Activated CD8-positive, alpha-beta T cell treated with anti-CD3 and anti-CD28 coated beads for 36 hours (primary cell): ENCODE data around the gene KCNJ12. TPM values are rescaled to one million over a fixed set of nuclear protein-coding genes. Genes with fewer than 3 reads are reported as not detected.

ENCODE experiments used
- ATAC-seq: fragments of 200-7000 bp; cut with Tn5 transposase; one replicate; pipeline ENCODE4 v1.10.0; 2021; ENCODE audit warnings: mild to moderate bottlenecking, moderate library complexity
- CTCF ChIA-PET: fragments of 350-600 bp; sonication (Branson Sonifier 250); formaldehyde crosslinking; loops from one replicate; lab custom pipeline; 2021; ENCODE audit warnings: antibody characterized with exemption; lab: Charles Lee
- POLR2A ChIA-PET: fragments of 350-600 bp; sonication (Branson Sonifier 250); formaldehyde crosslinking; loops from one replicate; lab custom pipeline; 2021; ENCODE audit warnings: antibody characterized with exemption; lab: Charles Lee
- DNase-seq: peaks from one replicate; pipeline ENCODE4 v3.0.0-alpha.2; 2020
- H3K27ac Mint-ChIP-seq: one replicate; pipeline ENCODE4 v1.8.0; 2021; ENCODE audit warnings: mild to moderate bottlenecking, mixed read lengths
- H3K27me3 Mint-ChIP-seq: one replicate; pipeline ENCODE4 v1.8.0; 2021; ENCODE audit warnings: mixed read lengths
- H3K36me3 Mint-ChIP-seq: one replicate; pipeline ENCODE4 v1.8.0; 2021; ENCODE audit warnings: low read depth, mixed read lengths
- H3K4me1 Mint-ChIP-seq: one replicate; pipeline ENCODE4 v1.8.0; 2021; ENCODE audit warnings: low read depth, mixed read lengths
- H3K4me3 Mint-ChIP-seq: one replicate; pipeline ENCODE4 v1.8.0; 2021; ENCODE audit warnings: mild to moderate bottlenecking, moderate library complexity, mixed read lengths
- H3K9me3 Mint-ChIP-seq: one replicate; pipeline ENCODE4 v1.8.0; 2021; ENCODE audit warnings: mixed read lengths
- intact Hi-C: fragments of 100-400 bp; cut with micrococcal nuclease; formaldehyde crosslinking; loops from one replicate; pipeline ENCODE4 v1.10.0; 2022
- total RNA-seq, 2 experiments: library from RNA; stranded (reverse); gene quantifications; one replicate each; pipeline ENCODE4 v1.2.3, GENCODE V29; 2021
- TF ChIP-seq, protein P1 (sequence below): fragments of 200-600 bp; IDR thresholded peaks from one replicate; pipeline ENCODE4 v1.8.0; 2022; ENCODE audit warnings: antibody characterized with exemption, mild to moderate bottlenecking

The KCNJ12 gene
- total RNA-seq, 2 experiments from 2014 or later, result not detected

GRCh38 chr17:21357281-21357680, 18.9 kb upstream of the KCNJ12 start:
- DNase-seq (no peak), ATAC-seq (no peak)
- intact Hi-C loops, result no loop called here
- no peaks in the 10 kb centered on the region for H3K36me3 Mint-ChIP-seq
- H3K27me3 Mint-ChIP-seq, result no peaks in the 10 kb centered on the region
- H3K4me3 Mint-ChIP-seq, result no peak overlapping the region
- no peaks in the 10 kb centered on the region for H3K9me3 Mint-ChIP-seq
- H3K4me1 Mint-ChIP-seq, result no peaks in the 10 kb centered on the region
- no peak overlapping the region for H3K27ac Mint-ChIP-seq
- ChIA-PET POLR2A (no interaction called here), CTCF (no interaction called here)
- TF ChIP-seq, protein P1, sequence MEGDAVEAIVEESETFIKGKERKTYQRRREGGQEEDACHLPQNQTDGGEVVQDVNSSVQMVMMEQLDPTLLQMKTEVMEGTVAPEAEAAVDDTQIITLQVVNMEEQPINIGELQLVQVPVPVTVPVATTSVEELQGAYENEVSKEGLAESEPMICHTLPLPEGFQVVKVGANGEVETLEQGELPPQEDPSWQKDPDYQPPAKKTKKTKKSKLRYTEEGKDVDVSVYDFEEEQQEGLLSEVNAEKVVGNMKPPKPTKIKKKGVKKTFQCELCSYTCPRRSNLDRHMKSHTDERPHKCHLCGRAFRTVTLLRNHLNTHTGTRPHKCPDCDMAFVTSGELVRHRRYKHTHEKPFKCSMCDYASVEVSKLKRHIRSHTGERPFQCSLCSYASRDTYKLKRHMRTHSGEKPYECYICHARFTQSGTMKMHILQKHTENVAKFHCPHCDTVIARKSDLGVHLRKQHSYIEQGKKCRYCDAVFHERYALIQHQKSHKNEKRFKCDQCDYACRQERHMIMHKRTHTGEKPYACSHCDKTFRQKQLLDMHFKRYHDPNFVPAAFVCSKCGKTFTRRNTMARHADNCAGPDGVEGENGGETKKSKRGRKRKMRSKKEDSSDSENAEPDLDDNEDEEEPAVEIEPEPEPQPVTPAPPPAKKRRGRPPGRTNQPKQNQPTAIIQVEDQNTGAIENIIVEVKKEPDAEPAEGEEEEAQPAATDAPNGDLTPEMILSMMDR, result no peak

DNA sequence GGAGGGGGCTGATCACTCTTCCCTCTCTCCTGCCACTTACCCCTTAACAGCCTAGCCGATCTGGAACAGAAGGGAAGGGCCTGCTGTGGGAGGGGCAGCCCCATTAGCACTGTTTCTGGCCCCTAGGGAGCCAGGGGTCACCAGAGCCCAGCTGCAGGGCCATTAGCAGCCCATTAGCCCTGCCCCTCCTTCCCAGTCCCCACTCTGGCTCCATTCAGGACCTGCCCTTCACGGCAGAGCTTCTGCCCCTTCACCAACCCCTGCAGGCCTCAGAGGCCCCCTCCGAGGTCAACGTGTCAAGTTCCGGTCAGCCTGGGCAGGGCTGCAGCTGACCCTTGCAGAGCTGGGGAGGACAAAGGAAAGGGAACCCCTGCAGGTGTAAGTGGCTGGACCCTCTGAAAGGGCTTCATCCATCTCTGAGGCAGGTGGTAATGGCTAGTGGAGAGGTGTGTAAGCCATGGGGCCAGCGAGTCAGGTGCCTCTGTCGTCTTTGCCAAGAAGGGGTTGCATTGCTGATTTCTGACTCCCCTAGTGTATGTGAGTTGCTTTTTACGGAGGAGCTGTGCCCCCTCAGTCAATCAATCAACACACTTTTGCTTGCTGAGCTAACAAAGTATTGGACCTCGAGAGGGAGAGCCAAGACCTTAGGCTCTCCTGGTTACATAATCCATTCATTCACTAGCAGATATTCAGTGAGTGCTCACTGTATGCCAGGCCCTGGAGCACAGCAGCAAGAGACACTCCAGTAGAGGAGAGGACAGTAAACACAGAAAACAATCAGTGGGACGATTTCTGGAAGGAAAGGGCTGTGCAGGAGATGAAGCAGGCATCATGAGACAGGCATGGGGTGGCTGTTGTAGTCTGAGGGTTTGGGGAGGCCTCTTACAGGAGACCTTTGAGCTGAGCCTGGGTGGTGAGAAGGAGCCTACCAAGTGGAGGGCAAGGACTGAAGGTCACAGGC, 18.2 kb upstream of the KCNJ12 start:
- no peaks in the 10 kb centered on the region for H3K4me1 Mint-ChIP-seq
- H3K4me3 Mint-ChIP-seq, result no peak overlapping the region
- intact Hi-C loops, result no loop called here
- ChIA-PET CTCF (no interaction called here), POLR2A (interaction anchor here (0.6 kb wide), 1 partner anchor 21 kb away, joined by 3 read pairs; no protein-coding TSS in a partner anchor)
- no peaks in the 10 kb centered on the region for H3K36me3 Mint-ChIP-seq
- TF ChIP-seq, protein P1, result no peak
- DNase-seq (no peak), ATAC-seq (no peak)
- no peak overlapping the region for H3K27ac Mint-ChIP-seq
- no peaks in the 10 kb centered on the region for H3K9me3 Mint-ChIP-seq
- H3K27me3 Mint-ChIP-seq, result no peaks in the 10 kb centered on the region

DNA sequence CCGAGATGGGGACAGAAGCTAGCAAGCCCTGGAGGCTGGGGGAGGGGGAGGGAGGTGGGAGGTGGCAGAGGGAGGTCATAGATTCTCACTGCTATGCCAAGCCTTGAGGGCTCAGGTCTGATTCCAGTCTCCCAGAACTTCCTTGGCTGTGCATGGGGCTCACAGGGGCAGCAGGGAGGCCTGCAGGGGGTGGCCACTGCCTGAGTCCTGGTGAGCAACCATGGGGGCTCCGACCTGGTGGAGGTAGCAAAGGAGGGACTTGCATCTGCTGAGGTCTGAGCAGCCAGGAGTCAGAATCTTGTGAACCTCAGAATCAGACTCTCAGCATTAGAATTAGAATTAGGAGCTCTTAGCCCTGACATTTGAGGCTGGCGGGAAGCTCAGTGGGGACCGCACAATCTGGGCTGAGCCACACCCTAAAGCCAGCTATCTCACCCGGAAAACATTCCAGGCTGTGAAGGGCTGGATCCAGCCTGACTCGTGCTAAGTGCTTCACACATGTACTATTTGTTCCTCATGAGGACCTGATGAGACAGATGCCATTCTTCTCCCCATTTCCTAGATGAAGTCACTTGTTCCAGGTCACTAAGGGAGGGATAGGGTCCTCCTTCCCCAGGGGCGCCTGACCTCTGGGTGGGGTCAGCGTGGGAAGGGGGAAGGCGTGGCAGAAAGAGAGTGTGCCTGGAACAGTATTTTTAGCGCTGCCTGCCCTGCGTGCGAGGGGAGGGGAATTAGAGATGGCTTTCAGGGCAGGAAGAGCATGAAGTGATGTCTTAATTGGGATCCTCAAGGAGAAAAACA, 17.3 kb upstream of the KCNJ12 start:
- no peak for ATAC-seq
- ChIA-PET POLR2A (interaction anchor here (0.6 kb wide), 1 partner anchor 20 kb away, joined by 3 read pairs; no protein-coding TSS in a partner anchor), CTCF (no interaction called here)
- no peaks in the 10 kb centered on the region for H3K4me1 Mint-ChIP-seq
- H3K4me3 Mint-ChIP-seq, result no peak overlapping the region
- no peak for DNase-seq
- H3K36me3 Mint-ChIP-seq, result no peaks in the 10 kb centered on the region
- H3K27ac Mint-ChIP-seq, result no peak overlapping the region
- intact Hi-C loops, result no loop called here
- no peaks in the 10 kb centered on the region for H3K9me3 Mint-ChIP-seq
- TF ChIP-seq, protein P1, result no peak
- no peaks in the 10 kb centered on the region for H3K27me3 Mint-ChIP-seq

DNA sequence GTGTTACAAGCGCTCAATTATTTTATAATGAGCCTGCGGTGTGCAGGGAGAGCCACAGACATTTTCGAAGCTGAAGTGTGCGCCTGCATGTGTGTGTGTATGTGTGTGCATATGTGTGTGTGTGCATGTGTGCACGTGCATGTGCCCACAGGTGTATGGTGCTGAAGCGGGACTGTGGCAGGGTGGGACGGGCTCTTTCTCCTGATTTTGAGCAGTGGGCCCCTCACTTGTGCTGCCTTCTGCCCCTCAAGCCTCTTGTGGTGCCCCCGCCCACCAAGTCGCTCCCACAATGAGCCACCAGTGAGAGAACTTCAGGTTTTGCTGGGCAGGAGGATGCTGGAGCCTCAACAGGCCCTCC, 16.7 kb upstream of the KCNJ12 start:
- POLR2A ChIA-PET, result no interaction called here
- H3K4me1 Mint-ChIP-seq, result no peaks in the 10 kb centered on the region
- no peak for ATAC-seq
- H3K9me3 Mint-ChIP-seq, result no peaks in the 10 kb centered on the region
- DNase-seq, result no peak
- no peaks in the 10 kb centered on the region for H3K36me3 Mint-ChIP-seq
- H3K27ac Mint-ChIP-seq, result no peak overlapping the region
- CTCF ChIA-PET, result no interaction called here
- TF ChIP-seq, protein P1, result no peak
- H3K4me3 Mint-ChIP-seq, result no peak overlapping the region
- intact Hi-C loops, result no loop called here
- H3K27me3 Mint-ChIP-seq, result no peaks in the 10 kb centered on the region
